HG02759 (cell line): ENCODE measurements around the gene BMP8B.
"Not testable (repeated sequence)": the region's sequence is repeated elsewhere in the genome, so short reads cannot be mapped to it uniquely, and the experiment has no call there.

Experiments used
- ATAC-seq: cut with Tn5 transposase; IDR thresholded peaks from one replicate; pipeline ENCODE4 v1.9.1; 2021; ENCODE audit warnings: mild to moderate bottlenecking, moderate library complexity; ENCODE audit not compliant: unreplicated experiment

Gene BMP8B

GRCh38 chr1:39779821-39780220 lies 8.8 kb downstream of the BMP8B start:
- no peak for ATAC-seq

GRCh38 chr1:39779137-39779536 lies 9.5 kb downstream of the BMP8B start:
- ATAC-seq = no peak

GRCh38 chr1:39778463-39779099 lies 10.1 kb downstream of the BMP8B start:
- not testable (repeated sequence) for ATAC-seq

GRCh38 chr1:39777896-39778295 lies 10.8 kb downstream of the BMP8B start:
- not testable (repeated sequence) for ATAC-seq

- ATAC-seq = no peak
Measured at GRCh38 chr1:39777306-39777705, 11.4 kb downstream of the BMP8B start.

GRCh38 chr1:39776886-39777285 lies 11.8 kb downstream of the BMP8B start:
- ATAC-seq = no peak

- no peak for ATAC-seq
Measured at GRCh38 chr1:39776400-39776713, 12.3 kb downstream of the BMP8B start.

GRCh38 chr1:39775676-39776399 lies 12.8 kb downstream of the BMP8B start:
- not testable (repeated sequence) for ATAC-seq

- ATAC-seq = not testable (repeated sequence)
Measured at GRCh38 chr1:39775141-39775540, 13.5 kb downstream of the BMP8B start.

GRCh38 chr1:39773369-39773979 lies 15.2 kb downstream of the BMP8B start:
- ATAC-seq = not testable (repeated sequence)

GRCh38 chr1:39771022-39771532 lies 17.6 kb downstream of the BMP8B start, which contains the start of gene OXCT2:
Gene OXCT2 (minus strand): TSS chr1:39771348. CDS start chr1:39771255, 93 bp downstream.
- ATAC-seq = not testable (repeated sequence)

- ATAC-seq = not testable (repeated sequence)
Measured at GRCh38 chr1:39770100-39771021, 18.3 kb downstream of the BMP8B start.

GRCh38 chr1:39769502-39769901 lies 19.2 kb downstream of the BMP8B start:
- not testable (repeated sequence) for ATAC-seq

- not testable (repeated sequence) for ATAC-seq
Measured at GRCh38 chr1:39766466-39766865, 22.2 kb downstream of the BMP8B start.

- not testable (repeated sequence) for ATAC-seq
Measured at GRCh38 chr1:39764512-39764911, 24.2 kb downstream of the BMP8B start.

- ATAC-seq = not testable (repeated sequence)
Measured at GRCh38 chr1:39763619-39764374, 24.9 kb downstream of the BMP8B start.

GRCh38 chr1:39762550-39763540 lies 25.8 kb downstream of the BMP8B start:
- no peak for ATAC-seq

GRCh38 chr1:39761557-39762260 lies 27.0 kb downstream of the BMP8B start:
- ATAC-seq = no peak
